Prostate gland (tissue), 2 donors: ENCODE measurements around the gene PITPNC1.

Source experiments
- POLR2A ChIP-seq: fragments of 450-650 bp; IDR thresholded peaks from one replicate; pipeline ENCODE4 v1.6.1; 2016; ENCODE audit warnings: antibody characterized with exemption, mild to moderate bottlenecking
- POLR2AphosphoS5 ChIP-seq: sonication (generic); formaldehyde crosslinking; IDR thresholded peaks from one replicate; pipeline ENCODE4 v1.6.1; 2017; ENCODE audit warnings: antibody characterized with exemption
- TF ChIP-seq, protein P1 (sequence below), 4 experiments: fragments of 200-600 bp in 2 of 4; fragments of 450-650 bp in 2 of 4; sonication (generic) in 2 of 4; IDR thresholded peaks; 1 replicate in 3 of 4; 2 replicates in 1 of 4; pipeline ENCODE4 v1.5.1; 2016 to 2019; ENCODE audit warnings: antibody characterized with exemption in 4 of 4, mild to moderate bottlenecking in 2 of 4, moderate library complexity in 2 of 4

DNA sequence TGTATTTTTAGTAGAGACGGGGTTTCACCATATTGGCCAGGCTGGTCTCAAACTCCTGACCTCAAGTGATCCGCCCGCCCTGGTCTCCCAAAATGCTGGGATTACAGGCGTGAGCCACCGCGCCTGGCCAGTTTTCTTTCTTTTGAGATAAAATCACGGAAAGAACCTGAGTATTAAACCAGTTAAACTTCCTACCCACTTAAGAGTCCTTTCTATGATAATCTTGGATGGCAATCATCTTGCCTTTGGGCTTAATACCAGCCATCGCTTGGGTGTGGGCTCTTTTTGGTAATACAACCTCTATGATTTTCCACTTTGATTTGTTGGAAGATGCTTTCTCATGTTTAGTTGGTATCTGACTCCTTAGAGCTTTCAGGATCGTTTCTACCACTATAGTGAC is 24.0 kb downstream of the PITPNC1 start:
- TF ChIP-seq, protein P1, sequence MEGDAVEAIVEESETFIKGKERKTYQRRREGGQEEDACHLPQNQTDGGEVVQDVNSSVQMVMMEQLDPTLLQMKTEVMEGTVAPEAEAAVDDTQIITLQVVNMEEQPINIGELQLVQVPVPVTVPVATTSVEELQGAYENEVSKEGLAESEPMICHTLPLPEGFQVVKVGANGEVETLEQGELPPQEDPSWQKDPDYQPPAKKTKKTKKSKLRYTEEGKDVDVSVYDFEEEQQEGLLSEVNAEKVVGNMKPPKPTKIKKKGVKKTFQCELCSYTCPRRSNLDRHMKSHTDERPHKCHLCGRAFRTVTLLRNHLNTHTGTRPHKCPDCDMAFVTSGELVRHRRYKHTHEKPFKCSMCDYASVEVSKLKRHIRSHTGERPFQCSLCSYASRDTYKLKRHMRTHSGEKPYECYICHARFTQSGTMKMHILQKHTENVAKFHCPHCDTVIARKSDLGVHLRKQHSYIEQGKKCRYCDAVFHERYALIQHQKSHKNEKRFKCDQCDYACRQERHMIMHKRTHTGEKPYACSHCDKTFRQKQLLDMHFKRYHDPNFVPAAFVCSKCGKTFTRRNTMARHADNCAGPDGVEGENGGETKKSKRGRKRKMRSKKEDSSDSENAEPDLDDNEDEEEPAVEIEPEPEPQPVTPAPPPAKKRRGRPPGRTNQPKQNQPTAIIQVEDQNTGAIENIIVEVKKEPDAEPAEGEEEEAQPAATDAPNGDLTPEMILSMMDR (IDR thresholded peaks at IDR 0.05) = no peak
- TF ChIP-seq POLR2A (no peak), POLR2AphosphoS5 (no peak)
